Muscle of back (tissue), 11 donors: Measurements from ENCODE around the gene PRKAR1B. TPM values are rescaled to one million over a fixed set of nuclear protein-coding genes. Genes with fewer than 3 reads are reported as not detected.
"Not testable (repeated sequence)": the region's sequence is repeated elsewhere in the genome, so short reads cannot be mapped to it uniquely, and the experiment has no call there.

Experiments used
- DNase-seq, 3 donors: peaks; one replicate each; pipeline versions ENCODE4 v3.0.0 to v3.0.0-alpha.2; 2013
- polyA plus RNA-seq, 10 donors: library from polyadenylated mRNA; unstranded; fragments of 120-200 nt; gene quantifications; one replicate each; pipeline ENCODE4 v1.2.1, GENCODE V29; 2013; ENCODE audit not compliant: insufficient read length in 10 of 10

PRKAR1B gene
- polyA plus RNA-seq, 10 donors: 18.4 to 39.6 (median 27.5) TPM

DNA sequence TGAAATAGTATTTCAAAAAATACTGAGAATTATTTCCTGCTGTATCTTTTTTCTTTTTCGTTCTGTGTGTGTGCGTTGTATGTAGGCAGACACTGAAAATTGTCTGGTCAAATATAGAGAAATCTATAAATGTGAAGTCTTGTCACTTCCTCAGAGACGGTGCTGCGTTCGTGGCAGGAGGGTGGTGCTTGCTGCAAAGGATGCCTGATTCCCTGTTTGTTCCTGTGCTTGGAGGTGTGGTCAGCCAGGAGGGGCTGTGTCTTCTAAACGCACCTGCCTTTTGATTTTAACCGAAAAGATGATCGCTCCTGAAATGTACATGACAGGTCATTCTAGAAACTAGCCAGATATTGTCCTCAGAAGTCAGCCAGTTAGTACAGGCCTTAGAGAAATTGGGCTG lies 32.5 kb upstream of the PRKAR1B start:
- DNase-seq: no peak

GRCh38 chr7:757741-758163 lies 30.7 kb upstream of the PRKAR1B start:
- no peak for DNase-seq

- no peak for DNase-seq
Observed at GRCh38 chr7:756928-757560, 30.0 kb upstream of the PRKAR1B start.

DNA sequence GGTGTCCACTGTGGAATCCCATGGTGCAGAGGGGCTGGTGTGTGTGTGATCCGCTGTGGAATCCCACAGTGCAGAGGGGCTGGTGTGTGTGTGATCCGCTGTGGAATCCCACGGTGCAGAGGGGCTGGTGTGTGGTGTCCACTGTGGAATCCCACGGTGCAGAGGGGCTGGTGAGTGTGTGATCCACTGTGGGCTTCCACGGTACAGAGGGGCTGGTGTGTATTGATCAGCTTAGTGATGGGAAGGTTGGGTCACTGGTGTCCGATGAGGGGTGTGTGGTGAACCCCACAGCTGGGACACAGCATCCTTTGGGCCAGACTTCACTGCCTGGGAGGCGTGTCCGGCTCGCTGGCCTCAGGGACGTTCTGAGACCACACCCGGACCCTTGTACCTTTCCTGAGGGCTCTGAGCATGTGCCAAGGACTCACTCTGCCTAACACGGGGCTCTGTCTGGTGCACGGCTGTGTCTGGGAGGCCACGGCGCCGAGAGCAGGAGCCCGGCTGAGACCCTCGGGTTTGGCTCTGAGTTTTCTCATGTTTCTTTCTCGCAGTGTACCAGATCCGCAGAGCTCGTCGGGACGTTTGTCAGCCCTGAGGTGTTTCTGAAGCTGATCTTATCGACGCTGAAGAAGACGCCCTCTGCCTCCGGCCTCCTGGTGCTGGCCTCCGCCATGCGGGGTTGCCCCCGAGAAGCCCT lies 29.3 kb upstream of the PRKAR1B start:
- no peak for DNase-seq

GRCh38 chr7:755413-755805 lies 28.3 kb upstream of the PRKAR1B start:
- DNase-seq: no peak

GRCh38 chr7:754531-755412 lies 27.7 kb upstream of the PRKAR1B start:
- DNase-seq: no peak

DNA sequence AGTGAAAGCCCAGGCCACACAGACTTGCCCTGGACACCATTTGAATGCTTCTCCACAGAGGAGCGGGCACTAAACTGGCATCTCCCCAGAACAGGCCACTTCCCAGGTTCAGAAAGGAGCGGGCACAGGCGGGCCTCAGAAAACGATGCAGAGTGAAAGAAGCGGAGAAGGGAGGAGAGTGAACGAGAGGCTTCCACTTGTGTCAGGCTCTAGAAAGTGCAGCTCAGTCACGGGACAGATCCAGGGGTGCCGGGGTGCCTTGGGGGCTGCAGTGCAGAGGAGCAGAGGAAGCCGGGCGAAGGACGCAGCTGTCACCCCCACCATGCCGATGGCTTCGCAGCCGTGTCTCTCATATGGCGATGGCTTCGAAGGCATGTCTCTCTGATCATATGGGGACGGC lies 26.1 kb upstream of the PRKAR1B start:
- DNase-seq: no peak

DNA sequence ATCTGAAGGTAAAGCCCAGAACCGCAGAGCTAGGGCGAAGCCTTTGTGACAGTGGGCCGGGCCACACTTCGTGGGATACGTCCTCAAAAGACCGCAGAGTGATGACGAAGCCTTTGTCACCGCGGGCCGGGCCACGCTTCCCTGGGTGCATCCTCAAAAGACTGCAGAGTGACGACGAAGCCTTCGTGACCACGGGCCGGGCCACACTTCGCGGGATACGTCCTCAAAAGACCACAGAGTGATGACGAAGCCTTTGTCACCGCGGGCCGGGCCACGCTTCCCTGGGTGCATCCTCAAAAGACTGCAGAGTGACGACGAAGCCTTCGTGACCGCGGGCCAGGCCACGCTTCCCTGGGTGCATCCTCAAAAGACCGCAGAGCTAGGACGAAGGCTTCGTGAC lies 25.2 kb upstream of the PRKAR1B start:
- DNase-seq: not testable (repeated sequence)

DNA sequence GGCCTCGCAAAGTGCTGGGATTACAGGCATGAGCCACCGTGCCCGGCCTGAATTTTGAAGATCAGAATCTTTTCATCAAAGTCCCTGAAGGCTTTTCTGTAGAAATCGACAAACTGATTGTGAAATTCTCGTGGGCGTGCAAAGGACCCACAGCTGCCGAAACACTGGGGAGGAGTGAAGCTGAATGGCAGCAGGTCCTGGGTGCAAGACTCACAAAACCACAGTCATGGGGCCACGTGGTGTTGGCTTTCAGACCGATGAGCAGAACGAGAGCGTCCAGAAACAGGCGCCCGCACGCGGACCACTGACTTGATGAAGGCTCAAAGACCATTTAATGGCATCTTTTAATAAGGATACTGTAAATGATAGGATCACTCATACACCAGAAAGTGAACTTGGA lies 24.7 kb upstream of the PRKAR1B start:
- DNase-seq: no peak

GRCh38 chr7:750111-750905 lies 23.2 kb upstream of the PRKAR1B start:
- DNase-seq: no peak

- DNase-seq: peak in 2 of 3 donors; percentile 68 to 75
Observed at GRCh38 chr7:749140-749551, 22.1 kb upstream of the PRKAR1B start.

DNA sequence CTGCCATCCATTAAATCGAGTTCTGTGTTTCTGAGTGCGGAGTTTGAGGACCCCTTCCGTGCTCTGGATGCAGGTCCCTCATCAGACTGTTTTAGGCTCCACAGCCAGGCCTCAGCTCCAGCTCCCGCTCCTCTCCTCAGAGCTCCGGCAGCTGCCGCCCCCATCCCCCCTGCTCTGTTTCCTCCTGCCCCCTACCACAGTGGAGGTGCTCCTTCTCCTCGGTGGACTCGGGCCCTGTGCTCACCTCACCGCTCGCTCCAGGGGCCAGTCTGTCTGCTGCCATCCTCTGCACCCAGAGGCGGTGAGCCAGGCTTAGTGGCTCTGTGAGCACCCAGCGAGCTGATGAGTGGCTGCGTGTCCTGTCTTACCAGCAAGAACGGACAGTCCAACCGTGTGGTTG lies 21.4 kb upstream of the PRKAR1B start:
- DNase-seq: no peak

GRCh38 chr7:747186-747585 lies 20.1 kb upstream of the PRKAR1B start:
- DNase-seq: no peak

DNA sequence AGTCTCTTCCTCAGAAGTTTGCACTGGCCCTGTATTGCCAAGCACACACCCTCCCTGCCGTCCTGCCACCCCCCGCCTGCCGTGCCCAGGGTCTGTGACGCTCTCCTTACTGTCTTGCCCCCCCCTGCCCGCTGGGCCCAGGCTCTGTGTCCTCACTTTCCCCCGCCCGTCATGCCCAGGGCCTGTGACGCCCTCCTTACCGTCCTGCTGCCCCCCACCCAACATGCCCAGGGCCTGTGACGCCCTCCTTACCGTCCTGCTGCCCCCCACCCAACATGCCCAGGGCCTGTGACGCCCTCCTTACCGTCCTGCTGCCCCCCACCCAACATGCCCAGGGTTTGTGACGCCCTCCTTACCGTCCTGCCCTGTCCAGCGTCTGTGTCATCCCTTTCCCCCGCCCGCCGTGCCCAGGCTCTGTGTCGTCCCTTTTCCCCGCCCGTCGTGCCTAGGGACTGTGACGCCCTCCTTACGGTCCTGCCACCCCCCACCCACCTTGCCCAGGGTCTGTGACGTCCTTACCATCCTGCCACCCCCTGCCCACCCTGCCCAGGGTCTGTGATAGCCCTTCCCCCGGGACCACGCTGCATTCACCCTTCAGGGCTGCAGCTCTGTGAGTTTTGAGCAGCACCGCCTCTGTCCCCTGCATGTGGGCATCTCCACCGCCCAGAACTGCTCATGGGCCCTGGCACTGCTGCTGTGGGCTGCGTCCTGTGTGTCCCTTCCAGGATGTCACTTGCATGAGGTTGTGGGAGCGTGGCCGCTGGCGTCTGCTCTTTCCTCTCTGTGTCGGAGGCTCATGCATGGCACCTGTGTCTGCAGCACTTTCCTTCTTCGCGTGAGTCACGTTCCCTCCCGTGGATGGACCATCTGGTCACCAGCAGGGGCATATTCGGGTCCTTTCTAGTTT lies 19.3 kb upstream of the PRKAR1B start:
- DNase-seq: no peak

- DNase-seq: no peak
Observed at GRCh38 chr7:745431-746154, 18.5 kb upstream of the PRKAR1B start.

- DNase-seq: no peak
Observed at GRCh38 chr7:744854-745430, 17.9 kb upstream of the PRKAR1B start.

GRCh38 chr7:744128-744520 lies 17.0 kb upstream of the PRKAR1B start:
- not testable (repeated sequence) for DNase-seq

DNA sequence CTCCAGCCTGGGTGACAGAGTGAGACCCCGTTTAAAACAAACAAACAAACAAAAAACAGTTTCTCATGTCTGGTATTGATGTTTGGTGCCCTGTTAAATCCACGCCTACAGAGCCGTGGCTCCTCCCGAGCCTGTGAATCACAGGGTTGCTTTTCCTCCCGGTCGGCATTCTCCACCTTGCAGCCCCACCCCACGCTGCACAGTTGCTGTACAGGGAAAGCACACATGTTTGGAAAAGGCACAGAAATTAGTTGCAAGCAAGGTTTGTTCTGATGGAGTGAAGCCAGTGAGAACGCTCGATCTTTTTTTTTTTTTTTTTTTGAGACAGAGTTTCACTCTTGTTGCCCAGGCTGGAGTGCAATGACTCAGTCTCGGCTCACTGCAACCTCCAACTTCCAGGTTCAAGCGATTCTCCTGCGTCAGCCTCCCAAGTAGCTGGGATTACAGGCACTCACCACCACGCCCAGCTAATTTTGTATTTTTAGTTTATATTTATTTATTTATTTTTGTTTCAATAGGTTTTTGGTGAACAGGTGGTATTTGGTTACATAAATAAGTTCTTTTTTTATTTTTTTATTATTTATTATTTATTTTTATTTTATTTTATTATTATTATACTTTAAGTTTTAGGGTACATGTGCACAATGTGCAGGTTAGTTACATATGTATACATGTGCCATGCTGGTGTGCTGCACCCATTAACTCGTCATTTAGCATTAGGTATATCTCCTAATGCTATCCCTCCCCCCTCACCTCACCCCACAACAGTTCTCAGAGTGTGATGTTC lies 16.5 kb upstream of the PRKAR1B start:
- not testable (repeated sequence) for DNase-seq

DNA sequence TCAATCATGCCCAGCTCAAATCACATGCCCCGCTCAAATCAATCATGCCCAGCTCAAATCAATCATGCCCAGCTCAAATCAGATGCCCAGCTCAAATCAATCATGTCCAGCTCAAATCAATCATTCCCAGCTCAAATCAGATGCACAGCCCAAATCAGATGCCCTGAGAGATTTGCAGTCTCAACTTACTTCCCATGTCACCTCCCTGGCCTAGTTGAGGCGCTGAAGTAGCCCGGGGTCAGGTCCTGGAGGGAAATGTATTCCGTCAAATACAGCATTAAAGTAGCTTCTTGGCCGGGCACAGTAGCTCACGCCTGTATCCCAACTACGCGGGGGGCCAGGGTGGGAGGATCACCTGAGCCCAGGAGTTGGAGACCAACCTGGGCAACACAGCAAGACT lies 15.7 kb upstream of the PRKAR1B start:
- DNase-seq: no peak
